ENCODE measurements around the gene LPIN1.
A peak's percentile ranks its signal among the peaks of the same experiment; 100 is the strongest.

LPIN1 gene

GRCh38 chr2:11708106-11708505 lies 38.3 kb upstream of the LPIN1 start:
- no peak for TF ChIP-seq RAD21 (IDR thresholded peaks at IDR 0.05; ENCODE audit: low read depth)
- no peak for TF ChIP-seq TAF1 (IDR thresholded peaks at IDR 0.05; ENCODE audit: low read depth)
- TF ChIP-seq YY1 (IDR thresholded peaks at IDR 0.05; ENCODE audit: low read depth), result no peak
- TF ChIP-seq TEAD4 (IDR thresholded peaks at IDR 0.05), result no peak
- TF ChIP-seq CREB1 (IDR thresholded peaks at IDR 0.05; ENCODE audit: low read depth), result no peak
- TF ChIP-seq, protein P1, sequence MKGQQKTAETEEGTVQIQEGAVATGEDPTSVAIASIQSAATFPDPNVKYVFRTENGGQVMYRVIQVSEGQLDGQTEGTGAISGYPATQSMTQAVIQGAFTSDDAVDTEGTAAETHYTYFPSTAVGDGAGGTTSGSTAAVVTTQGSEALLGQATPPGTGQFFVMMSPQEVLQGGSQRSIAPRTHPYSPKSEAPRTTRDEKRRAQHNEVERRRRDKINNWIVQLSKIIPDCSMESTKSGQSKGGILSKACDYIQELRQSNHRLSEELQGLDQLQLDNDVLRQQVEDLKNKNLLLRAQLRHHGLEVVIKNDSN (IDR thresholded peaks at IDR 0.05), result no peak
- TF ChIP-seq ZBTB7A (IDR thresholded peaks at IDR 0.05; ENCODE audit: low read depth), result no peak
- TF ChIP-seq EP300 (IDR thresholded peaks at IDR 0.05; ENCODE audit: borderline replicate concordance), result no peak

- TF ChIP-seq, protein P2, sequence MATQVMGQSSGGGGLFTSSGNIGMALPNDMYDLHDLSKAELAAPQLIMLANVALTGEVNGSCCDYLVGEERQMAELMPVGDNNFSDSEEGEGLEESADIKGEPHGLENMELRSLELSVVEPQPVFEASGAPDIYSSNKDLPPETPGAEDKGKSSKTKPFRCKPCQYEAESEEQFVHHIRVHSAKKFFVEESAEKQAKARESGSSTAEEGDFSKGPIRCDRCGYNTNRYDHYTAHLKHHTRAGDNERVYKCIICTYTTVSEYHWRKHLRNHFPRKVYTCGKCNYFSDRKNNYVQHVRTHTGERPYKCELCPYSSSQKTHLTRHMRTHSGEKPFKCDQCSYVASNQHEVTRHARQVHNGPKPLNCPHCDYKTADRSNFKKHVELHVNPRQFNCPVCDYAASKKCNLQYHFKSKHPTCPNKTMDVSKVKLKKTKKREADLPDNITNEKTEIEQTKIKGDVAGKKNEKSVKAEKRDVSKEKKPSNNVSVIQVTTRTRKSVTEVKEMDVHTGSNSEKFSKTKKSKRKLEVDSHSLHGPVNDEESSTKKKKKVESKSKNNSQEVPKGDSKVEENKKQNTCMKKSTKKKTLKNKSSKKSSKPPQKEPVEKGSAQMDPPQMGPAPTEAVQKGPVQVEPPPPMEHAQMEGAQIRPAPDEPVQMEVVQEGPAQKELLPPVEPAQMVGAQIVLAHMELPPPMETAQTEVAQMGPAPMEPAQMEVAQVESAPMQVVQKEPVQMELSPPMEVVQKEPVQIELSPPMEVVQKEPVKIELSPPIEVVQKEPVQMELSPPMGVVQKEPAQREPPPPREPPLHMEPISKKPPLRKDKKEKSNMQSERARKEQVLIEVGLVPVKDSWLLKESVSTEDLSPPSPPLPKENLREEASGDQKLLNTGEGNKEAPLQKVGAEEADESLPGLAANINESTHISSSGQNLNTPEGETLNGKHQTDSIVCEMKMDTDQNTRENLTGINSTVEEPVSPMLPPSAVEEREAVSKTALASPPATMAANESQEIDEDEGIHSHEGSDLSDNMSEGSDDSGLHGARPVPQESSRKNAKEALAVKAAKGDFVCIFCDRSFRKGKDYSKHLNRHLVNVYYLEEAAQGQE (IDR thresholded peaks at IDR 0.05; ENCODE audit: low read depth), result peak; percentile 51; the same call in 1 of the 2 replicates
- TF ChIP-seq EGR1 (IDR thresholded peaks at IDR 0.05), result no peak
These were observed 37.1 kb upstream of the LPIN1 start for GRCh38 chr2:11709293-11709692.

DNA sequence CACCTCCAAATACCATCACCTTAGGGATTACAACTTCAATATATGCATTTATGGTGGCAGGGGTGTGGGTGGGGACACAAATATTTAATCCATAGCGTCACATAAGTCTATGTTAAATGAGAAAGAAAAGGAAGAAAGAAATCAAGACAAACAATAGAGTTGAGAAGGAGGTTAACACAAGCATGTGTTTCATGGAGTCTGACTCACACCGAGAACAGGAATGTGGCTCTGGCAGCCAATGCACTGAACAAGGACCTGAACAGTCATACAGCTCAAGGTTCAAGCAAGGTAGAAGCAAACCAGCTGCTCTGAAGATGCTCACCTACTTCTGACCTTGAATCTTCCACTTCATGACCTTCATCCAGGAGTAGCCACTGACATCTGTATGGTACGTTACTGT lies 36.2 kb upstream of the LPIN1 start:
- TF ChIP-seq YY1 (IDR thresholded peaks at IDR 0.05; ENCODE audit: low read depth), result no peak
- TF ChIP-seq NFIC (IDR thresholded peaks at IDR 0.05), result peak; percentile 42; the same call in 1 of the 2 replicates
- peak; percentile 39; the same call in 1 of the 2 replicates for TF ChIP-seq EP300 (IDR thresholded peaks at IDR 0.05; ENCODE audit: borderline replicate concordance)
- peak; percentile 67; the same call in 1 of the 2 replicates for TF ChIP-seq TEAD4 (IDR thresholded peaks at IDR 0.05)
- TF ChIP-seq MAX (IDR thresholded peaks at IDR 0.05), result peak; percentile 39; the same call in 1 of the 2 replicates

- TF ChIP-seq, protein P1 (IDR thresholded peaks at IDR 0.05), result no peak
- 0 out of 2 replicates have a peak, but pooled peaks have one; percentile 33 for TF ChIP-seq NFIC (IDR thresholded peaks at IDR 0.05)
These were observed 35.6 kb upstream of the LPIN1 start for GRCh38 chr2:11710632-11711353.

DNA sequence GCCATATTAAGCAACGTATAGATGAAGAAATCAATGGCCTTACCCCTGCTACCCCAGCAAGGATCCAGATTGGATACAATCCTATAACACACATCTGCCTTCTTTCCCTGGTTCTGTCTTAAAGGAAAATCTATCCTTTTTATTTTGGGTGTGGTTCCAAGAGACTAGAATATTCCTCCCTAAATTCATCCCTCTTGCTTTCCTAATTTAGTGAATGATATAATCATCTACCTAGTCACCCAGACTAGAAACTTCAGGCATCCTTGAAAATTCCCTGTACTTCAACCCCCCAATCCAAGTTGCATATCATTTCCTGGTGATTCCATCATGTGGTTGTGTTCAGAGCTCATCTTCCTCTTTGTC lies 35.1 kb upstream of the LPIN1 start:
- TF ChIP-seq TAF1 (IDR thresholded peaks at IDR 0.05; ENCODE audit: low read depth), result no peak
- TF ChIP-seq YY1 (IDR thresholded peaks at IDR 0.05; ENCODE audit: low read depth), result no peak
- TF ChIP-seq, protein P2 (IDR thresholded peaks at IDR 0.05; ENCODE audit: low read depth), result no peak
- no peak for TF ChIP-seq EGR1 (IDR thresholded peaks at IDR 0.05)
- no peak for TF ChIP-seq NFIC (IDR thresholded peaks at IDR 0.05)

DNA sequence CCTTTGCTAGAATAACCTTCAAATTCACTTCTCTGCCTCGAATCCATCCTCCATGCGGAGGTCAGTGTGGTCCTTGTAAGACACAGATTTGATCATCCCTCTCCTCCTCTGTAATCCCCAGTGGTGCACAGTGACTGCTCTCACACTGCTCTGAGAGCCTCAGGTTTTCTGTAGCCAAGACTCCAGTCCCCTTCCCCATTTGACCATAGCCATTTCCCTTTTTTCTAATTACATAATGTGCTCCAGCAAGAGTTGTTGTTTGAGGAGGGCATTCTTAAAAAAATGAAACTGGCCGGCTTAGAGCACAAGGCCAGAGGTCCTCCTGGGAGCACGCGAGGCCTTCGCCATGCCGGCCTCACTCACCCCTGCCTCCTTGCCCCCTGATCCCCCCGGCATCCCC lies 34.7 kb upstream of the LPIN1 start:
- TF ChIP-seq NFIC (IDR thresholded peaks at IDR 0.05) (no peak), CREB1 (IDR thresholded peaks at IDR 0.05; ENCODE audit: low read depth) (no peak), ZBTB7A (IDR thresholded peaks at IDR 0.05; ENCODE audit: low read depth) (no peak), YY1 (IDR thresholded peaks at IDR 0.05; ENCODE audit: low read depth) (no peak), TCF12 (IDR thresholded peaks at IDR 0.05; ENCODE audit: low read depth) (no peak), EP300 (IDR thresholded peaks at IDR 0.05; ENCODE audit: borderline replicate concordance) (no peak), TAF1 (IDR thresholded peaks at IDR 0.05; ENCODE audit: low read depth) (no peak), MAX (IDR thresholded peaks at IDR 0.05) (no peak)
- TF ChIP-seq, protein P2 (IDR thresholded peaks at IDR 0.05; ENCODE audit: low read depth), result no peak
- TF ChIP-seq, protein P1 (IDR thresholded peaks at IDR 0.05), result no peak
